NCI-H2227 (cell line): ENCODE results near the gene TXK.

Source experiments
- DNase-seq: peaks from one replicate; lab custom pipeline; 2025; ENCODE audit not compliant: unreplicated experiment; lab: John Stamatoyannopoulos, UW

TXK gene

GRCh38 chr4:48138511-48138910 is 4.5 kb upstream of the TXK start:
- no peak for DNase-seq

GRCh38 chr4:48137846-48138245 is 3.8 kb upstream of the TXK start:
- DNase-seq: no peak

GRCh38 chr4:48133669-48134068 is 381 bp downstream of the TXK start:
- no peak for DNase-seq

GRCh38 chr4:48131736-48132135 is 2.3 kb downstream of the TXK start:
- no peak for DNase-seq

- no peak for DNase-seq
These were observed 4.0 kb downstream of the TXK start for GRCh38 chr4:48130100-48130499.

- no peak for DNase-seq
These were observed 4.6 kb downstream of the TXK start for GRCh38 chr4:48129307-48130014.

GRCh38 chr4:48127682-48128404 is 6.2 kb downstream of the TXK start:
- no peak for DNase-seq

GRCh38 chr4:48127231-48127630 is 6.8 kb downstream of the TXK start:
- no peak for DNase-seq

- DNase-seq: no peak
These were observed 7.4 kb downstream of the TXK start for GRCh38 chr4:48126621-48127020.

- no peak for DNase-seq
These were observed 9.2 kb downstream of the TXK start for GRCh38 chr4:48124870-48125269.

- no peak for DNase-seq
These were observed 11.3 kb downstream of the TXK start for GRCh38 chr4:48122756-48123155.

- DNase-seq: no peak
These were observed 12.9 kb downstream of the TXK start for GRCh38 chr4:48121180-48121579.

- DNase-seq: no peak
These were observed 13.9 kb downstream of the TXK start for GRCh38 chr4:48120132-48120531.

GRCh38 chr4:48119646-48120045 is 14.4 kb downstream of the TXK start:
- no peak for DNase-seq

GRCh38 chr4:48118081-48118480 is 16.0 kb downstream of the TXK start:
- DNase-seq: no peak

GRCh38 chr4:48116582-48116981 is 17.5 kb downstream of the TXK start:
- no peak for DNase-seq

- no peak for DNase-seq
These were observed 19.6 kb downstream of the TXK start for GRCh38 chr4:48114412-48114811.

- no peak for DNase-seq
These were observed 21.9 kb downstream of the TXK start for GRCh38 chr4:48112017-48112667.

- DNase-seq: no peak
These were observed 23.5 kb downstream of the TXK start for GRCh38 chr4:48110452-48110978.

- peak; percentile 1 for DNase-seq
These were observed 24.4 kb downstream of the TXK start for GRCh38 chr4:48109413-48110263.
